NCI-H748 (cell line): ENCODE measurements around the gene KRT86.
"Not testable (repeated sequence)": the region's sequence is repeated elsewhere in the genome, so short reads cannot be mapped to it uniquely, and the experiment has no call there.

Experiments used
- DNase-seq: peaks from one replicate; lab custom pipeline; 2025; ENCODE audit not compliant: unreplicated experiment; lab: John Stamatoyannopoulos, UW

Gene KRT86

GRCh38 chr12:52238916-52239646 is 35.4 kb upstream of the KRT86 start:
- DNase-seq = no peak

GRCh38 chr12:52239767-52240166 is 34.7 kb upstream of the KRT86 start:
- DNase-seq = no peak

- not testable (repeated sequence) for DNase-seq
Observed at GRCh38 chr12:52240247-52240646, 34.2 kb upstream of the KRT86 start.

GRCh38 chr12:52241205-52241842 is 33.1 kb upstream of the KRT86 start:
- no peak for DNase-seq

- no peak for DNase-seq
Observed at GRCh38 chr12:52242442-52243258, 31.8 kb upstream of the KRT86 start.

GRCh38 chr12:52243259-52243855 is 31.1 kb upstream of the KRT86 start:
- DNase-seq = no peak

- DNase-seq = no peak
Observed at GRCh38 chr12:52243856-52244614, 30.4 kb upstream of the KRT86 start.

GRCh38 chr12:52244615-52244994 is 29.8 kb upstream of the KRT86 start:
- no peak for DNase-seq

GRCh38 chr12:52245259-52245961 is 29.0 kb upstream of the KRT86 start:
- DNase-seq = no peak

- no peak for DNase-seq
Observed at GRCh38 chr12:52245962-52246569, 28.4 kb upstream of the KRT86 start.

GRCh38 chr12:52246720-52247621 is 27.5 kb upstream of the KRT86 start:
- peak; percentile 81 for DNase-seq

- DNase-seq = no peak
Observed at GRCh38 chr12:52247622-52248540, 26.6 kb upstream of the KRT86 start.

- DNase-seq = no peak
Observed at GRCh38 chr12:52248541-52249461, 25.6 kb upstream of the KRT86 start.

- DNase-seq = no peak
Observed at GRCh38 chr12:52249511-52250047, 24.9 kb upstream of the KRT86 start.

- DNase-seq = no peak
Observed at GRCh38 chr12:52250048-52250990, 24.1 kb upstream of the KRT86 start.
